GM23338 (cell line): ENCODE results near the gene SNAP47. TPM values are rescaled to one million over a fixed set of nuclear protein-coding genes. Genes with fewer than 3 reads are reported as not detected.

ENCODE experiments used
- ATAC-seq: fragments of 200-7000 bp; cut with Tn5 transposase; 3 replicates; pipeline ENCODE4 v1.9.1; 2020
- DNase-seq: peaks from one replicate; pipeline ENCODE4 v3.0.0-alpha.2; 2015; ENCODE audit warnings: low spot score
- H2AFZ ChIP-seq: fragments of 200-600 bp; sonication (generic); 2 replicates; pipeline ENCODE4 v1.8.0; 2016; ENCODE audit warnings: antibody characterized with exemption, mild to moderate bottlenecking, moderate library complexity
- H3F3A ChIP-seq: fragments of 200-600 bp; sonication (generic); replicated peaks from 2 replicates; pipeline ENCODE4 v1.8.0; 2017; ENCODE audit warnings: antibody characterized with exemption, mixed run types, low read depth
- H3K27ac ChIP-seq: fragments of 200-600 bp; sonication (generic); 2 replicates; pipeline ENCODE4 v1.6.1; 2016; ENCODE audit warnings: low read depth
- H3K27me3 ChIP-seq: fragments of 200-600 bp; sonication (generic); 2 replicates; pipeline ENCODE4 v1.8.0; 2016; ENCODE audit warnings: mild to moderate bottlenecking, mixed run types, moderate library complexity; ENCODE audit not compliant: insufficient read depth
- H3K36me3 ChIP-seq: fragments of 200-600 bp; sonication (generic); 2 replicates; pipeline ENCODE4 v1.8.0; 2016; ENCODE audit warnings: mild to moderate bottlenecking; ENCODE audit not compliant: insufficient read depth
- H3K4me1 ChIP-seq: fragments of 200-600 bp; sonication (generic); 2 replicates; pipeline ENCODE4 v1.8.0; 2016; ENCODE audit warnings: mild to moderate bottlenecking, moderate library complexity; ENCODE audit not compliant: insufficient read depth
- H3K4me2 ChIP-seq: fragments of 200-600 bp; sonication (generic); 2 replicates; pipeline ENCODE4 v1.7.1; 2017; ENCODE audit warnings: mixed run types
- H3K4me3 ChIP-seq: fragments of 200-600 bp; sonication (generic); 2 replicates; pipeline ENCODE4 v1.6.1; 2016; ENCODE audit warnings: mixed run types
- H3K79me2 ChIP-seq: fragments of 200-600 bp; sonication (generic); replicated peaks from 2 replicates; pipeline ENCODE4 v1.8.0; 2017; ENCODE audit warnings: mild to moderate bottlenecking; ENCODE audit not compliant: insufficient read depth
- H3K9me2 ChIP-seq: fragments of 200-600 bp; sonication (generic); 2 replicates; pipeline ENCODE4 v1.8.0; 2017; ENCODE audit not compliant: insufficient read depth
- H4K20me1 ChIP-seq: fragments of 200-600 bp; sonication (generic); replicated peaks from 2 replicates; pipeline ENCODE4 v1.8.0; 2017; ENCODE audit warnings: mild to moderate bottlenecking; ENCODE audit not compliant: insufficient read depth
- H3K27ac Mint-ChIP-seq: 2 replicates; pipeline ENCODE4 v1.8.0; 2020; ENCODE audit warnings: inconsistent platforms, mild to moderate bottlenecking, moderate library complexity, mixed read lengths
- H3K27me3 Mint-ChIP-seq: 3 replicates; pipeline ENCODE4 v1.8.0; 2022; ENCODE audit warnings: low read depth, mild to moderate bottlenecking, moderate library complexity, mixed read lengths, inconsistent platforms; ENCODE audit not compliant: insufficient read depth, poor library complexity
- H3K36me3 Mint-ChIP-seq: 3 replicates; pipeline ENCODE4 v1.8.0; 2021; ENCODE audit warnings: low read depth, mild to moderate bottlenecking, inconsistent platforms, moderate library complexity, mixed read lengths
- H3K4me1 Mint-ChIP-seq: 3 replicates; pipeline ENCODE4 v1.8.0; 2020; ENCODE audit warnings: mild to moderate bottlenecking, inconsistent platforms, mixed read lengths
- H3K4me3 Mint-ChIP-seq: 3 replicates; pipeline ENCODE4 v1.8.0; 2021; ENCODE audit warnings: moderate library complexity, mild to moderate bottlenecking, inconsistent platforms, mixed read lengths
- H3K9me3 Mint-ChIP-seq: 3 replicates; pipeline ENCODE4 v1.8.0; 2020; ENCODE audit warnings: moderate library complexity, mild to moderate bottlenecking, inconsistent platforms, mixed read lengths
- CREB1 ChIP-seq: fragments of 250-450 bp; sonication (Bioruptor Pico); IDR thresholded peaks from 2 replicates; pipeline ENCODE4 v1.5.0; 2020; ENCODE audit warnings: low read depth, mild to moderate bottlenecking, moderate library complexity
- ETS1 ChIP-seq: IDR thresholded peaks from 2 replicates; pipeline ENCODE4 v1.6.1; 2016; ENCODE audit warnings: antibody characterized with exemption
- EZH2 ChIP-seq: fragments of 200-600 bp; sonication (generic); IDR thresholded peaks from one replicate; pipeline ENCODE4 v1.8.0; 2017; ENCODE audit warnings: antibody characterized with exemption, mild to moderate bottlenecking, low read depth; ENCODE audit not compliant: unreplicated experiment
- EZH2phosphoT487 ChIP-seq: fragments of 200-600 bp; sonication (generic); IDR thresholded peaks from one replicate; pipeline ENCODE4 v1.8.1; 2018; ENCODE audit warnings: antibody characterized with exemption; ENCODE audit not compliant: unreplicated experiment
- NANOG ChIP-seq: IDR thresholded peaks from 2 replicates; pipeline ENCODE4 v1.6.1; 2016; ENCODE audit warnings: antibody characterized with exemption, borderline replicate concordance
- POLR2AphosphoS5 ChIP-seq: IDR thresholded peaks from 2 replicates; pipeline ENCODE4 v1.6.1; 2016; ENCODE audit warnings: antibody characterized with exemption, low read depth
- REST ChIP-seq: IDR thresholded peaks from one replicate; pipeline ENCODE4 v1.6.1; 2018; ENCODE audit warnings: antibody characterized with exemption; ENCODE audit not compliant: unreplicated experiment
- STAT1 ChIP-seq: IDR thresholded peaks from one replicate; pipeline ENCODE4 v1.6.1; 2016; ENCODE audit warnings: antibody characterized with exemption; ENCODE audit not compliant: unreplicated experiment
- ZNF462 ChIP-seq: fragments of 250-450 bp; sonication (Bioruptor Pico); IDR thresholded peaks from 2 replicates; pipeline ENCODE4 v1.5.0; 2020; ENCODE audit warnings: mild to moderate bottlenecking, moderate library complexity
- polyA plus RNA-seq: library from polyadenylated mRNA; unstranded; fragments of >200 nt; fragmentation: Nextera tagmentation; extraction: Ambion mirVana; gene quantifications from 2 replicates; pipeline ENCODE4 v1.2.1, GENCODE V29; 2016
- total RNA-seq: library from RNA; depleted of rRNA; stranded (reverse); fragments of >200 nt; shearing (Covaris generic); gene quantifications from 2 replicates; pipeline ENCODE4 v1.2.3, GENCODE V29; 2014

The SNAP47 gene
- total and polyA plus RNA-seq, 2 experiments from 2014 or later = 19.5 to 51.8 TPM

- Mint-ChIP-seq H3K4me3 (no peak overlapping the region), H3K9me3 (peaks cover 15% of the 10 kb centered on the region)
- ATAC-seq = no peak
These were observed 73.3 kb downstream of the SNAP47 start for GRCh38 chr1:227808566-227808965.

GRCh38 chr1:227809026-227809425 lies 73.8 kb downstream of the SNAP47 start:
- ATAC-seq (no peak), DNase-seq (no peak)
- Mint-ChIP-seq H3K27ac (no peak overlapping the region), H3K36me3 (peaks cover 11% of the 10 kb centered on the region; the same call in 2 of the 3 replicates), H3K4me1 (no peaks in the 10 kb centered on the region), H3K9me3 (peaks cover 20% of the 10 kb centered on the region), H3K4me3 (no peak overlapping the region), H3K27me3 (peaks cover 1% of the 10 kb centered on the region)
- no peaks in the 10 kb centered on the region for H3K4me1 ChIP-seq
- no peaks in the 10 kb centered on the region for H3F3A ChIP-seq
- no peaks in the 10 kb centered on the region for H3K79me2 ChIP-seq
- no peaks in the 10 kb centered on the region; the same call in 1 of the 2 replicates for H3K9me2 ChIP-seq
- H3K4me2 ChIP-seq = no peak overlapping the region
- H3K36me3 ChIP-seq = no peaks in the 10 kb centered on the region
- H4K20me1 ChIP-seq = no peaks in the 10 kb centered on the region
- H3K27me3 ChIP-seq = no peaks in the 10 kb centered on the region
- no peak overlapping the region for H3K4me3 ChIP-seq
- H2AFZ ChIP-seq = no peak overlapping the region
- H3K27ac ChIP-seq = no peak overlapping the region
- TF ChIP-seq EZH2 (no peak), REST (no peak), ZNF462 (CRISPR knock-in tag) (no peak), EZH2phosphoT487 (no peak), STAT1 (no peak), POLR2AphosphoS5 (no peak), CREB1 (CRISPR knock-in tag) (no peak)

More at GRCh38 chr1:227808566-227808965, 73.3 kb downstream of the SNAP47 start:
- TF ChIP-seq NANOG (no peak), CREB1 (CRISPR knock-in tag) (no peak), ETS1 (no peak), EZH2phosphoT487 (no peak), EZH2 (no peak), POLR2AphosphoS5 (no peak)
- H3K27me3 ChIP-seq = no peaks in the 10 kb centered on the region
- H4K20me1 ChIP-seq = no peaks in the 10 kb centered on the region
- no peak for DNase-seq
- H3K27ac ChIP-seq = no peak overlapping the region
- H3K4me1 ChIP-seq = no peaks in the 10 kb centered on the region
- no peaks in the 10 kb centered on the region; the same call in 1 of the 2 replicates for H3K9me2 ChIP-seq
- peaks cover 10% of the 10 kb centered on the region; the same call in 2 of the 3 replicates for H3K36me3 Mint-ChIP-seq
- no peak overlapping the region for H3K4me3 ChIP-seq
- H3K4me1 Mint-ChIP-seq = no peaks in the 10 kb centered on the region
- H3K27ac Mint-ChIP-seq = no peak overlapping the region
- H3K4me2 ChIP-seq = no peak overlapping the region
- H3K27me3 Mint-ChIP-seq = peaks cover 1% of the 10 kb centered on the region
- no peaks in the 10 kb centered on the region for H3K79me2 ChIP-seq
- no peaks in the 10 kb centered on the region for H3K36me3 ChIP-seq
- H3F3A ChIP-seq = no peaks in the 10 kb centered on the region
- no peak overlapping the region for H2AFZ ChIP-seq
